ENCODE results near the gene CCDC43.
"Not testable (repeated sequence)": the region's sequence is repeated elsewhere in the genome, so short reads cannot be mapped to it uniquely, and the experiment has no call there.

The CCDC43 gene

GRCh38 chr17:44636562-44636961, 53.0 kb downstream of the CCDC43 start:
- Histone ChIP-seq H3K27me3 (replicated peaks; ENCODE audit: control insufficient read depth, insufficient read depth, low read length) (no peaks in the 10 kb centered on the region), H3K36me3 (ENCODE audit: control insufficient read depth, insufficient read depth, low read length) (no peaks in the 10 kb centered on the region), H3K4me3 (replicated peaks; ENCODE audit: low read depth, low read length) (no peak overlapping the region)
- no peak for TF ChIP-seq CTCF (IDR thresholded peaks at IDR 0.05; ENCODE audit: insufficient read depth, low read length, poor library complexity, severe bottlenecking)
- no peak for DNase-seq (ENCODE audit: extremely low read depth, insufficient read length)

- not testable (repeated sequence) for H3K4me3 ChIP-seq (replicated peaks; ENCODE audit: low read depth, low read length); DNase-seq (ENCODE audit: extremely low read depth, insufficient read length); H3K36me3 ChIP-seq (ENCODE audit: control insufficient read depth, insufficient read depth, low read length); H3K27me3 ChIP-seq (replicated peaks; ENCODE audit: control insufficient read depth, insufficient read depth, low read length)
Measured at GRCh38 chr17:44634401-44634800, 55.2 kb downstream of the CCDC43 start.

- no peaks in the 10 kb centered on the region for H3K36me3 ChIP-seq (ENCODE audit: control insufficient read depth, insufficient read depth, low read length)
- DNase-seq (ENCODE audit: extremely low read depth, insufficient read length), result no peak
- H3K27me3 ChIP-seq (replicated peaks; ENCODE audit: control insufficient read depth, insufficient read depth, low read length), result no peaks in the 10 kb centered on the region
- H3K4me3 ChIP-seq (replicated peaks; ENCODE audit: low read depth, low read length), result no peak overlapping the region
- no peak for TF ChIP-seq CTCF (IDR thresholded peaks at IDR 0.05; ENCODE audit: insufficient read depth, low read length, poor library complexity, severe bottlenecking)
Measured at GRCh38 chr17:44633998-44634397, 55.6 kb downstream of the CCDC43 start.

GRCh38 chr17:44630703-44631102, 58.9 kb downstream of the CCDC43 start:
- H3K4me3 ChIP-seq (replicated peaks; ENCODE audit: low read depth, low read length), result no peak overlapping the region
- no peaks in the 10 kb centered on the region for H3K36me3 ChIP-seq (ENCODE audit: control insufficient read depth, insufficient read depth, low read length)
- H3K27me3 ChIP-seq (replicated peaks; ENCODE audit: control insufficient read depth, insufficient read depth, low read length), result no peaks in the 10 kb centered on the region
- TF ChIP-seq CTCF (IDR thresholded peaks at IDR 0.05; ENCODE audit: insufficient read depth, low read length, poor library complexity, severe bottlenecking), result no peak
- DNase-seq (ENCODE audit: extremely low read depth, insufficient read length), result no peak

- Histone ChIP-seq H3K36me3 (ENCODE audit: control insufficient read depth, insufficient read depth, low read length) (no peaks in the 10 kb centered on the region), H3K27me3 (replicated peaks; ENCODE audit: control insufficient read depth, insufficient read depth, low read length) (no peaks in the 10 kb centered on the region), H3K4me3 (replicated peaks; ENCODE audit: low read depth, low read length) (no peak overlapping the region)
- TF ChIP-seq CTCF (IDR thresholded peaks at IDR 0.05; ENCODE audit: insufficient read depth, low read length, poor library complexity, severe bottlenecking), result no peak
- no peak for DNase-seq (ENCODE audit: extremely low read depth, insufficient read length)
Measured at GRCh38 chr17:44629314-44629713, 60.3 kb downstream of the CCDC43 start.

GRCh38 chr17:44628243-44629188, 61.1 kb downstream of the CCDC43 start:
- Histone ChIP-seq H3K4me3 (replicated peaks; ENCODE audit: low read depth, low read length) (peak overlapping the region; percentile 48), H3K36me3 (ENCODE audit: control insufficient read depth, insufficient read depth, low read length) (no peaks in the 10 kb centered on the region), H3K27me3 (replicated peaks; ENCODE audit: control insufficient read depth, insufficient read depth, low read length) (no peaks in the 10 kb centered on the region)
- peak; percentile 86 for DNase-seq (ENCODE audit: extremely low read depth, insufficient read length)
- no peak for TF ChIP-seq CTCF (IDR thresholded peaks at IDR 0.05; ENCODE audit: insufficient read depth, low read length, poor library complexity, severe bottlenecking)

Measured in GM06990 (cell line).